ENCODE measurements around the gene IARS2. TPM values are rescaled to one million over a fixed set of nuclear protein-coding genes. Genes with fewer than 3 reads are reported as not detected.

IARS2 gene
- total RNA-seq, 1 experiment from 2014 or later, result 106 TPM

GRCh38 chr1:220188538-220188937, 94.6 kb downstream of the IARS2 start:
- DNase-seq (ENCODE audit: low read depth, low spot score) (no peak), ATAC-seq (no peak)
- H3K4me2 ChIP-seq (ENCODE audit: low read length), result no peak overlapping the region
- no peak overlapping the region for H3K27ac ChIP-seq (ENCODE audit: low read depth, low read length)
- ChIA-PET CTCF (no interaction called here), POLR2A (no interaction called here), RAD21 (ENCODE audit: low non-redundant PET in 1 of 2, low total read pairs in 2 of 2, uncharacterized antibody in 2 of 2, unreplicated experiment in 2 of 2) (interaction anchor here in 1 of 2 experiments (0.6 kb wide), 1 partner anchor 35 kb away, joined by 4 read pairs; no protein-coding TSS in a partner anchor)
- no peaks in the 10 kb centered on the region for H3K9me2 ChIP-seq (ENCODE audit: insufficient read depth)
- H3K27me3 ChIP-seq (ENCODE audit: insufficient read depth, low read length), result no peaks in the 10 kb centered on the region
- no peaks in the 10 kb centered on the region for H3K4me1 ChIP-seq (ENCODE audit: control insufficient read depth in 1 of 2, insufficient read depth in 2 of 2, low read length in 2 of 2)
- no peaks in the 10 kb centered on the region for H3K9me3 ChIP-seq (ENCODE audit: control insufficient read depth in 1 of 2, insufficient read depth in 1 of 2, low read depth in 1 of 2, low read length in 2 of 2)
- no peaks in the 10 kb centered on the region for H3K79me2 ChIP-seq (ENCODE audit: insufficient read depth, low read length)
- H3K4me3 ChIP-seq (replicated peaks in 1 of 2; ENCODE audit: low read depth in 1 of 2, low read length in 2 of 2), result no peak overlapping the region
- H3K36me3 ChIP-seq (ENCODE audit: control insufficient read depth in 1 of 2, insufficient read depth in 2 of 2, low read length in 2 of 2), result peaks cover 18 to 21% of the 10 kb centered on the region in 2 experiments; a peak in 3 of 4 replicates
- no peak overlapping the region for H3K9ac ChIP-seq (ENCODE audit: low read length)
- TF ChIP-seq CBX3 (IDR thresholded peaks at IDR 0.05; ENCODE audit: low read depth), result no peak
- no peak for TF ChIP-seq TCF7L2 (IDR thresholded peaks at IDR 0.05; ENCODE audit: borderline replicate concordance, extremely low read depth, insufficient read depth, insufficient read length)
- no peak for TF ChIP-seq SIN3A (IDR thresholded peaks at IDR 0.05; ENCODE audit: low read depth)
- TF ChIP-seq, protein P1, sequence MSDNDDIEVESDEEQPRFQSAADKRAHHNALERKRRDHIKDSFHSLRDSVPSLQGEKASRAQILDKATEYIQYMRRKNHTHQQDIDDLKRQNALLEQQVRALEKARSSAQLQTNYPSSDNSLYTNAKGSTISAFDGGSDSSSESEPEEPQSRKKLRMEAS (IDR thresholded peaks at IDR 0.05), result no peak
- TF ChIP-seq YY1 (IDR thresholded peaks at IDR 0.05; ENCODE audit: extremely low read depth, insufficient replicate concordance, low read depth, low read length), result no peak
- TF ChIP-seq REST (IDR thresholded peaks at IDR 0.05; ENCODE audit: low read depth), result no peak
- no peak for TF ChIP-seq ELF1 (IDR thresholded peaks at IDR 0.05; ENCODE audit: borderline replicate concordance, low read depth)
- TF ChIP-seq RAD21 (IDR thresholded peaks at IDR 0.05; ENCODE audit: low read depth), result no peak
- peaks cover 6% of the 10 kb centered on the region; the same call in 1 of the 2 replicates for H4K20me1 ChIP-seq (ENCODE audit: insufficient read depth)
- intact Hi-C loops (cut with micrococcal nuclease), result loop anchor here (5.0 kb wide), 1 partner anchor 589 kb away; no protein-coding TSS in a partner anchor
- BruUV-seq (replicated peaks), result no TSS peak
- H2AFZ ChIP-seq (ENCODE audit: low read depth, low read length, poor library complexity, severe bottlenecking), result no peak overlapping the region
